Stomach (tissue), 9 donors: ENCODE measurements around the gene SLC24A1. TPM values are rescaled to one million over a fixed set of nuclear protein-coding genes. Genes with fewer than 3 reads are reported as not detected.

Experiments
- DNase-seq, 2 donors: peaks; one replicate each; pipeline versions ENCODE4 v3.0.0 to v3.0.0-alpha.2; 2013 to 2019
- H3K27ac ChIP-seq, 5 donors: fragments of 200-600 bp in 4 of 5; sonication (generic) in 4 of 5; one replicate each; pipeline ENCODE4 v1.5.1; 2013 to 2019; ENCODE audit warnings: mild to moderate bottlenecking in 1 of 5, moderate library complexity in 1 of 5
- H3K27me3 ChIP-seq, 3 donors: fragments of 200-600 bp; sonication (generic); one replicate each; pipeline ENCODE4 v1.5.1; 2017 to 2019; ENCODE audit warnings: mixed run types in 1 of 3
- H3K36me3 ChIP-seq, 4 donors: fragments of 200-600 bp; sonication (generic); 1 replicate in 3 of 4; 2 replicates in 1 of 4; pipeline ENCODE4 v1.5.1; 2016 to 2019
- H3K4me1 ChIP-seq, 4 donors: fragments of 200-600 bp; sonication (generic); one replicate each; pipeline ENCODE4 v1.5.1; 2016 to 2019
- H3K4me3 ChIP-seq, 4 donors: fragments of 200-600 bp; sonication (generic) in 3 of 4; one replicate each; pipeline ENCODE4 v1.5.1; 2016 to 2019; ENCODE audit warnings: mild to moderate bottlenecking in 1 of 4
- H3K9me3 ChIP-seq, 4 donors: fragments of 200-600 bp; sonication (generic); one replicate each; pipeline ENCODE4 v1.5.1; 2016 to 2019
- EP300 ChIP-seq: sonication (generic); formaldehyde crosslinking; IDR thresholded peaks from one replicate; pipeline ENCODE4 v1.6.1; 2017; ENCODE audit warnings: antibody characterized with exemption
- POLR2A ChIP-seq, 4 donors: fragments of 450-650 bp; IDR thresholded peaks; one replicate each; pipeline ENCODE4 v1.6.1; 2016; ENCODE audit warnings: antibody characterized with exemption in 4 of 4, control low read depth in 2 of 4, mild to moderate bottlenecking in 1 of 4, moderate library complexity in 1 of 4
- POLR2AphosphoS5 ChIP-seq, 3 donors: sonication (generic); formaldehyde crosslinking; IDR thresholded peaks; one replicate each; pipeline ENCODE4 v1.6.1; 2016; ENCODE audit warnings: antibody characterized with exemption in 3 of 3
- WGBS, 5 donors: extraction: QIAGEN DNeasy Blood & Tissue Kit in 3 of 5; methylation state at CpG; one replicate each; pipeline versions ENCODE4 v1.1.5 to v1.1.7; 2013 to 2018; 5-methylcytosine and 5-hydroxymethylcytosine counted together
- intact Hi-C: fragments of 100-400 bp; cut with DNase I; formaldehyde crosslinking; loops from one replicate; pipeline ENCODE4 v1.15.1; 2023; ENCODE audit warnings: low total_unique reads
- polyA plus RNA-seq, 3 donors: library from polyadenylated mRNA; stranded (reverse); fragments of 200-250 nt; gene quantifications; one replicate each; pipeline ENCODE4 v1.2.3, GENCODE V29; 2013
- total RNA-seq, 5 donors: library from RNA; depleted of rRNA; stranded (reverse); fragments of >200 nt; gene quantifications; one replicate each; pipeline versions ENCODE4 v1.1.0 to v1.2.3, GENCODE V29; 2014 to 2016
- TF ChIP-seq, protein P1 (sequence below), 7 experiments: fragments of 450-650 bp in 4 of 7; fragments of 200-600 bp in 3 of 7; sonication (generic) in 3 of 7; IDR thresholded peaks; one replicate each; pipeline ENCODE4 v1.5.1; 2016 to 2019; ENCODE audit warnings: antibody characterized with exemption in 7 of 7, control low read depth in 2 of 7, mild to moderate bottlenecking in 1 of 7
- donor health status: healthy with polysubstance abuse.
- donor health status: Bipolar disorder and iron deficiency.
- donor health status: healthy.

The SLC24A1 gene
- total and polyA plus RNA-seq, 8 donors, result 1.3 to 18.5 (median 6.0) TPM; not detected in 1

- intact Hi-C loops, result no loop called here
- Histone ChIP-seq H3K27me3 (no peaks in the 10 kb centered on the region), H3K9me3 (no peaks in the 10 kb centered on the region), H3K27ac (no peak overlapping the region), H3K4me1 (no peaks in the 10 kb centered on the region), H3K4me3 (no peak overlapping the region), H3K36me3 (peaks cover 0 to 15% (median 10%) of the 10 kb centered on the region in 4 donors)
- no peak for DNase-seq
- TF ChIP-seq POLR2AphosphoS5 (IDR thresholded peaks at IDR 0.05), result no peak
- TF ChIP-seq EP300, result no peak
- TF ChIP-seq POLR2A (IDR thresholded peaks at IDR 0.05), result no peak
- TF ChIP-seq, protein P1, sequence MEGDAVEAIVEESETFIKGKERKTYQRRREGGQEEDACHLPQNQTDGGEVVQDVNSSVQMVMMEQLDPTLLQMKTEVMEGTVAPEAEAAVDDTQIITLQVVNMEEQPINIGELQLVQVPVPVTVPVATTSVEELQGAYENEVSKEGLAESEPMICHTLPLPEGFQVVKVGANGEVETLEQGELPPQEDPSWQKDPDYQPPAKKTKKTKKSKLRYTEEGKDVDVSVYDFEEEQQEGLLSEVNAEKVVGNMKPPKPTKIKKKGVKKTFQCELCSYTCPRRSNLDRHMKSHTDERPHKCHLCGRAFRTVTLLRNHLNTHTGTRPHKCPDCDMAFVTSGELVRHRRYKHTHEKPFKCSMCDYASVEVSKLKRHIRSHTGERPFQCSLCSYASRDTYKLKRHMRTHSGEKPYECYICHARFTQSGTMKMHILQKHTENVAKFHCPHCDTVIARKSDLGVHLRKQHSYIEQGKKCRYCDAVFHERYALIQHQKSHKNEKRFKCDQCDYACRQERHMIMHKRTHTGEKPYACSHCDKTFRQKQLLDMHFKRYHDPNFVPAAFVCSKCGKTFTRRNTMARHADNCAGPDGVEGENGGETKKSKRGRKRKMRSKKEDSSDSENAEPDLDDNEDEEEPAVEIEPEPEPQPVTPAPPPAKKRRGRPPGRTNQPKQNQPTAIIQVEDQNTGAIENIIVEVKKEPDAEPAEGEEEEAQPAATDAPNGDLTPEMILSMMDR (IDR thresholded peaks at IDR 0.05), result no peak
- WGBS, 5 donors, result 62 to 73% (median 68%) methylated on average over 5 of the region's 5 CpGs
Measured at GRCh38 chr15:65619626-65620290, 2.0 kb upstream of the SLC24A1 start.

DNA sequence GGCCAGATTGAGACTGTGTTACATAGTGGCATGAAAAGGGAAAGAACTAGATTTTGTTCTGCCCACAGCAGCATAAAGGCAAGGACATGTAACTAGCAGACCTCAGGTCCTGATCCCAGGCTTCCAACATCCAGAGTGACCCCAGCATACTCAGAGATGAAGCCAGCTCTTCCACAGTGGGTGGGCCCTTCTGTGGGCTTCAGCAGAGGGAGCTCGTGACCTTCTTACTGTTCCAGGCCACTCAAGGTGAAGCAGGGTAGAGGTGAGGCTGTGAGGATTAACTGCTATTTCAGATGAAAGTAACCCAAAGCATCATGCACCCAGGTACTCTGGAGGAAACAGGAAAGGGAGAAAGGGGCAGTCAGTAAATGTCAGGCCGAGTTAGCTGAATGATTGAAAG is 905 bp upstream of the SLC24A1 start:
- DNase-seq, result no peak
- H3K4me3 ChIP-seq, result no peak overlapping the region
- no peaks in the 10 kb centered on the region for H3K4me1 ChIP-seq
- peaks cover 0 to 26% (median 21%) of the 10 kb centered on the region in 4 donors for H3K36me3 ChIP-seq
- intact Hi-C loops, result no loop called here
- H3K27me3 ChIP-seq, result no peaks in the 10 kb centered on the region
- no peaks in the 10 kb centered on the region for H3K9me3 ChIP-seq
- WGBS, 5 donors, result 80 to 91% (median 85%) methylated on average over 2 of the region's 2 CpGs
- no peak overlapping the region for H3K27ac ChIP-seq
- TF ChIP-seq POLR2AphosphoS5 (IDR thresholded peaks at IDR 0.05), result no peak
- no peak for TF ChIP-seq POLR2A (IDR thresholded peaks at IDR 0.05)
- TF ChIP-seq EP300, result no peak
- TF ChIP-seq, protein P1 (IDR thresholded peaks at IDR 0.05), result no peak

- no peaks in the 10 kb centered on the region for H3K27me3 ChIP-seq
- H3K9me3 ChIP-seq, result no peaks in the 10 kb centered on the region
- H3K4me3 ChIP-seq, result no peak overlapping the region
- no peaks in the 10 kb centered on the region for H3K4me1 ChIP-seq
- DNase-seq, result no peak
- intact Hi-C loops, result no loop called here
- H3K27ac ChIP-seq, result no peak overlapping the region
- H3K36me3 ChIP-seq, result peaks cover 0 to 40% (median 28%) of the 10 kb centered on the region in 4 donors
- TF ChIP-seq, protein P1 (IDR thresholded peaks at IDR 0.05), result no peak
- TF ChIP-seq POLR2AphosphoS5 (IDR thresholded peaks at IDR 0.05), result no peak
- TF ChIP-seq POLR2A (IDR thresholded peaks at IDR 0.05), result no peak
- TF ChIP-seq EP300, result no peak
Measured at GRCh38 chr15:65623103-65623502, 1.4 kb downstream of the SLC24A1 start.

- no peak overlapping the region for H3K4me3 ChIP-seq
- no peaks in the 10 kb centered on the region for H3K27me3 ChIP-seq
- H3K36me3 ChIP-seq, result peaks cover 0 to 40% (median 28%) of the 10 kb centered on the region in 4 donors
- TF ChIP-seq EP300 (no peak), POLR2AphosphoS5 (IDR thresholded peaks at IDR 0.05) (no peak)
- no peak for DNase-seq
- no peaks in the 10 kb centered on the region for H3K9me3 ChIP-seq
- no peak overlapping the region for H3K27ac ChIP-seq
- 59 to 69% (median 65%) methylated on average over 4 of the region's 4 CpGs for WGBS, 5 donors
- intact Hi-C loops, result no loop called here
- H3K4me1 ChIP-seq, result no peaks in the 10 kb centered on the region
Measured at GRCh38 chr15:65626856-65627255, 5.1 kb downstream of the SLC24A1 start.

- H3K9me3 ChIP-seq, result no peaks in the 10 kb centered on the region
- DNase-seq, result no peak
- no peaks in the 10 kb centered on the region for H3K27me3 ChIP-seq
- intact Hi-C loops, result no loop called here
- TF ChIP-seq, protein P1 (IDR thresholded peaks at IDR 0.05), result no peak
- TF ChIP-seq POLR2A (IDR thresholded peaks at IDR 0.05) (no peak), EP300 (no peak), POLR2AphosphoS5 (IDR thresholded peaks at IDR 0.05) (no peak)
- no peak overlapping the region for H3K4me3 ChIP-seq
- peaks cover 0 to 27% (median 21%) of the 10 kb centered on the region in 4 donors for H3K36me3 ChIP-seq
- whole genome bisulfite sequencing, 5 donors, result 89 to 94% (median 91%) methylated on average over 3 of the region's 3 CpGs
- H3K4me1 ChIP-seq, result no peaks in the 10 kb centered on the region
- no peak overlapping the region for H3K27ac ChIP-seq
Measured at GRCh38 chr15:65629548-65629947, 7.8 kb downstream of the SLC24A1 start.
